DMS 273 treated with DMSO at 0.1 percent for 48 hours (cell line): ENCODE data around the gene ANKS4B.

Experiments used
- DNase-seq: peaks from one replicate; lab custom pipeline; 2025; lab: John Stamatoyannopoulos, UW

The ANKS4B gene

DNA sequence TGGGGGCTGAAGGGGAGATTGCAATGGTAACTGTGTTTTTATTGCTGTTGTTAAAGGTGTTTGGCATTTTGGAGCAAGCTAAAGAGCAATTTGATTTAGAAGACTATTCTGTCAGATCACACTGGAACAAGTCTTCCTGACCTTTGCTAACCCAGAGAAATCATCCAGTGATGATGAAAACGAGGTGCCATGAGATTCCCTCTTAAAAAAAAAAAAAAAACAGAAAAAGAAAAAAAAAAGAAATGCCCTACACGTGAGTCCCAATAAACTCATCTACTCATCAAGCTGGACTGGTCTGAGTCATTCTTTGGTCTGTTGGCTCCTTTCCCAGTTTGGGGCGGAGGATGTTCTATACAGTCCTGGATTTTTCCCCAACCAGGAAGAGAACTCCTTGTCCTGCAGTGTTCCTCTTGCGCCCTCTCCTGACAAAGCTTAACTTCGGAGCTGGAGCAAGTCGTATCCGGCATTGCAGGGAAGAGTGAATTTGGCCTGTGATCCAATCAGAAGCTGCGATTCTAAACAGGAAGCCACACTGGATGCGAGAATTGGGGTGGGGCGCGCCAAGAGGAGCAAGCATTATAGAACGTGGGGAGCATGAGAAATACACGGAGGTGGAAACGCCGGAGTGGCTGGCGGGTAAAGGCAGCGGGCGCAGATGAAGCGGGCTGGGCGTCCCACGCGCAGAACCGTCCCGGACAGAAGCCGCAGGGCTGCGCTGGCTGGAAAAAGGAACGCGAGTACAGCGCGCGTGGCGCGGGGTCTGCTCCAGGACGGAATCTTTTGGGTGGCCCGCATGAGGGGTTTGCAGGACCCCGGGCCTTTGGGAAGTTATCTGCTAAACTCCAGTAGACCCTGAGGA, 67.0 kb downstream of the ANKS4B start:
- peak; percentile 98 for DNase-seq

GRCh38 chr16:21301168-21301894, 67.8 kb downstream of the ANKS4B start:
- peak; percentile 83 for DNase-seq

GRCh38 chr16:21301895-21302291, 68.4 kb downstream of the ANKS4B start:
- no peak for DNase-seq

GRCh38 chr16:21302454-21302853, 69.0 kb downstream of the ANKS4B start:
- DNase-seq: no peak

DNA sequence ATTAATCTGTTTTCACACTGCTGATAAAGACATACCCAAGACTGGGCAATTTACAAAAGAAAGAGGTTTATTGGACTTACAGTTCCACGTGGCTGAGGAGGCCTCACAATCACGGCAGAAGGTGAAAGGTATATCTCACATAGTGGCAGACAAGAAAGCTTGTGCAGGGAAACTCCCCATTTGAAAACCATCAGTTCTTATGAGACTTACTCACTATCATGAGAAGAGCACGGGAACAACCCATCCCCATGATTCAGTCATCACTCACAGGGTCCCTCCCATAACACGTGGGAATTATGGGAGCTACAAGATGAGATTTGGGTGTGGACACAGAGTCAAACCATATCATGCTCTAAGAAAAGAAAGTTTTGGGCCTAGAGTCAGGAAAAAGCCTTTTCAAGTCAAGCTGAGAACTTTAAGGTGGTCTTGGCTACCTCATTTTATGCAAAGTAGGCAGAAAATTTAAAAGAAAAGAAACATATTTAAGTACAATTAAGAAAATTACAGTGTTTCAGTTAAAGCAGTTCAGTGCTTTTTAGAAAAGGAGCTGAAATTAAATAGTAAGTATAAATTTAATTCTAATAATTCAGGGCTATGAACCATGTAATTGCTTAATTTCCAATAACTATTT, 69.5 kb downstream of the ANKS4B start:
- no peak for DNase-seq
